Peyer's patch (tissue), 4 donors: ENCODE results near the gene PIGX. TPM values are rescaled to one million over a fixed set of nuclear protein-coding genes. Genes with fewer than 3 reads are reported as not detected.

Experiments
- DNase-seq, 3 donors: peaks; one replicate each; pipeline ENCODE4 v3.0.0-alpha.2; 2017 to 2019
- H3K27ac ChIP-seq, 4 donors: fragments of 200-600 bp; sonication (generic); one replicate each; pipeline ENCODE4 v1.5.1; 2016 to 2019
- H3K27me3 ChIP-seq, 2 donors: fragments of 200-600 bp; sonication (generic); one replicate each; pipeline ENCODE4 v1.5.1; 2019
- H3K36me3 ChIP-seq, 3 donors: fragments of 200-600 bp; sonication (generic); one replicate each; pipeline ENCODE4 v1.5.1; 2016 to 2019
- H3K4me1 ChIP-seq, 4 donors: fragments of 200-600 bp; sonication (generic); one replicate each; pipeline ENCODE4 v1.5.1; 2016 to 2019
- H3K4me3 ChIP-seq, 4 donors: fragments of 200-600 bp; sonication (generic); 1 replicate in 3 of 4; 2 replicates in 1 of 4; pipeline ENCODE4 v1.5.1; 2016 to 2019; ENCODE audit warnings: mild to moderate bottlenecking in 1 of 4
- H3K9me3 ChIP-seq, 4 donors: fragments of 200-600 bp; sonication (generic); one replicate each; pipeline ENCODE4 v1.5.1; 2016 to 2019; ENCODE audit warnings: mild to moderate bottlenecking in 1 of 4
- CTCF ChIP-seq, 6 experiments: fragments of 450-650 bp in 4 of 6; fragments of 200-600 bp in 2 of 6; sonication (generic) in 1 of 6; IDR thresholded peaks; one replicate each; pipeline ENCODE4 v1.5.1; 2017 to 2019; ENCODE audit warnings: antibody characterized with exemption in 6 of 6, mild to moderate bottlenecking in 3 of 6, moderate library complexity in 1 of 6
- POLR2A ChIP-seq, 2 donors: fragments of 450-650 bp; IDR thresholded peaks; one replicate each; pipeline ENCODE4 v1.5.1; 2017; ENCODE audit warnings: antibody characterized with exemption in 2 of 2, mild to moderate bottlenecking in 2 of 2, moderate library complexity in 2 of 2
- total RNA-seq, 4 donors: library from RNA; depleted of rRNA; stranded (reverse); fragments of >200 nt; gene quantifications; one replicate each; pipeline ENCODE4 v1.1.0, GENCODE V29; 2016

PIGX gene
- total RNA-seq, 4 donors from 2014 or later, result 9.4 to 26.1 (median 15.2) TPM

- Histone ChIP-seq H3K4me1 (no peaks in the 10 kb centered on the region), H3K9me3 (no peaks in the 10 kb centered on the region), H3K36me3 (peaks cover 0 to 11% (median 0%) of the 10 kb centered on the region in 3 donors), H3K27ac (no peak overlapping the region), H3K27me3 (no peaks in the 10 kb centered on the region), H3K4me3 (no peak overlapping the region)
- TF ChIP-seq CTCF (IDR thresholded peaks at IDR 0.05), result no peak
- TF ChIP-seq POLR2A (IDR thresholded peaks at IDR 0.05), result no peak
- no peak for DNase-seq
These were observed 53.3 kb downstream of the PIGX start for GRCh38 chr3:196765454-196765853.

GRCh38 chr3:196771067-196771466 lies 58.9 kb downstream of the PIGX start:
- H3K4me3 ChIP-seq, result no peak overlapping the region
- DNase-seq, result no peak
- no peaks in the 10 kb centered on the region for H3K27me3 ChIP-seq
- H3K9me3 ChIP-seq, result no peaks in the 10 kb centered on the region
- TF ChIP-seq POLR2A (IDR thresholded peaks at IDR 0.05), result no peak
- no peak for TF ChIP-seq CTCF (IDR thresholded peaks at IDR 0.05)
- H3K27ac ChIP-seq, result no peak overlapping the region
- H3K36me3 ChIP-seq, result peaks cover 0 to 7% (median 0%) of the 10 kb centered on the region in 3 donors
- H3K4me1 ChIP-seq, result peaks cover 0 to 24% (median 4%) of the 10 kb centered on the region in 4 donors

GRCh38 chr3:196772102-196772501 lies 59.9 kb downstream of the PIGX start:
- TF ChIP-seq CTCF (IDR thresholded peaks at IDR 0.05) (no peak), POLR2A (IDR thresholded peaks at IDR 0.05) (no peak)
- no peak overlapping the region for H3K27ac ChIP-seq
- H3K27me3 ChIP-seq, result no peaks in the 10 kb centered on the region
- no peak for DNase-seq
- no peak overlapping the region for H3K4me3 ChIP-seq
- H3K4me1 ChIP-seq, result peaks cover 0 to 24% (median 4%) of the 10 kb centered on the region in 4 donors
- peaks cover 0 to 7% (median 0%) of the 10 kb centered on the region in 3 donors for H3K36me3 ChIP-seq
- H3K9me3 ChIP-seq, result no peaks in the 10 kb centered on the region

- Histone ChIP-seq H3K27me3 (no peaks in the 10 kb centered on the region), H3K36me3 (peaks cover 0 to 7% (median 0%) of the 10 kb centered on the region in 3 donors), H3K4me1 (peaks cover 0 to 24% (median 4%) of the 10 kb centered on the region in 4 donors), H3K9me3 (no peaks in the 10 kb centered on the region), H3K27ac (no peak overlapping the region), H3K4me3 (no peak overlapping the region)
- no peak for DNase-seq
- TF ChIP-seq POLR2A (IDR thresholded peaks at IDR 0.05) (no peak), CTCF (IDR thresholded peaks at IDR 0.05) (no peak)
These were observed 60.7 kb downstream of the PIGX start for GRCh38 chr3:196772897-196773296.

- TF ChIP-seq CTCF (IDR thresholded peaks at IDR 0.05) (no peak), POLR2A (IDR thresholded peaks at IDR 0.05) (no peak)
- peak overlapping the region in 2 of 4 donors; percentile 11 to 54 for H3K27ac ChIP-seq
These were observed 62.1 kb downstream of the PIGX start for GRCh38 chr3:196774191-196774820.

More at GRCh38 chr3:196774191-196774820, 62.1 kb downstream of the PIGX start:
- no peaks in the 10 kb centered on the region for H3K36me3 ChIP-seq
- H3K4me1 ChIP-seq, result peaks cover 0 to 24% (median 4%) of the 10 kb centered on the region in 4 donors
- H3K9me3 ChIP-seq, result no peaks in the 10 kb centered on the region
- DNase-seq, result peak in 1 of 3 donors; percentile 72
- no peak overlapping the region for H3K4me3 ChIP-seq
- no peaks in the 10 kb centered on the region for H3K27me3 ChIP-seq
